H9 (cell line): ENCODE data around the gene DHPS. TPM values are rescaled to one million over a fixed set of nuclear protein-coding genes. Genes with fewer than 3 reads are reported as not detected.

Experiments used
- DNase-seq: peaks from one replicate; pipeline ENCODE4 v3.0.0-alpha.2; 2017
- H2AFZ ChIP-seq: one replicate; pipeline ENCODE4 v1.6.1; 2013; ENCODE audit warnings: mild to moderate bottlenecking, low read length, control low read depth, moderate library complexity
- H2AK5ac ChIP-seq: 2 replicates; pipeline ENCODE4 v1.6.1; 2013; ENCODE audit warnings: low read length, control low read depth, mixed read lengths; ENCODE audit not compliant: insufficient read length
- H2BK120ac ChIP-seq: one replicate; pipeline ENCODE4 v1.6.1; 2013; ENCODE audit warnings: low read depth, mild to moderate bottlenecking, low read length, control low read depth, inconsistent platforms; ENCODE audit not compliant: poor library complexity, severe bottlenecking
- H2BK12ac ChIP-seq: 2 replicates; pipeline ENCODE4 v1.6.1; 2013; ENCODE audit warnings: low read length, control low read depth, mixed read lengths, low read depth; ENCODE audit not compliant: insufficient read length
- H2BK15ac ChIP-seq: 2 replicates; pipeline ENCODE4 v1.6.1; 2013; ENCODE audit warnings: low read depth, low read length, control low read depth
- H2BK20ac ChIP-seq: one replicate; pipeline ENCODE4 v1.6.1; 2013; ENCODE audit warnings: low read depth, mild to moderate bottlenecking, low read length, control low read depth, inconsistent platforms; ENCODE audit not compliant: poor library complexity, severe bottlenecking
- H2BK5ac ChIP-seq: 2 replicates; pipeline ENCODE4 v1.6.1; 2013; ENCODE audit warnings: low read length, control low read depth, mixed read lengths; ENCODE audit not compliant: insufficient read length
- H3K14ac ChIP-seq: 2 replicates; pipeline ENCODE4 v1.6.1; 2013; ENCODE audit warnings: low read length, control low read depth; ENCODE audit not compliant: insufficient read depth
- H3K18ac ChIP-seq: 2 replicates; pipeline ENCODE4 v1.6.1; 2013; ENCODE audit warnings: low read depth, mild to moderate bottlenecking, mixed read lengths, low read length, control low read depth; ENCODE audit not compliant: insufficient read length
- H3K23ac ChIP-seq: 2 replicates; pipeline ENCODE4 v1.6.1; 2013; ENCODE audit warnings: low read length, control low read depth, mixed read lengths, low read depth; ENCODE audit not compliant: insufficient read length
- H3K23me2 ChIP-seq: 2 replicates; pipeline ENCODE4 v1.6.1; 2013; ENCODE audit warnings: low read depth, mild to moderate bottlenecking, mixed read lengths, low read length, control low read depth; ENCODE audit not compliant: insufficient read length, poor library complexity, severe bottlenecking
- H3K27ac ChIP-seq: 2 replicates; pipeline ENCODE4 v1.5.1; 2013; ENCODE audit warnings: low read length, control low read depth, mixed read lengths, low read depth; ENCODE audit not compliant: insufficient read length
- H3K27me3 ChIP-seq: 2 replicates; pipeline ENCODE4 v1.6.1; 2013; ENCODE audit warnings: low read length, control low read depth, inconsistent platforms; ENCODE audit not compliant: insufficient read depth
- H3K4ac ChIP-seq: 2 replicates; pipeline ENCODE4 v1.6.1; 2013; ENCODE audit warnings: low read depth, mild to moderate bottlenecking, control low read depth, inconsistent platforms, low read length, moderate library complexity
- H3K4me1 ChIP-seq: 2 replicates; pipeline ENCODE4 v1.6.1; 2013; ENCODE audit warnings: low read length, control low read depth, inconsistent platforms; ENCODE audit not compliant: insufficient read depth
- H3K4me2 ChIP-seq: 2 replicates; pipeline ENCODE4 v1.6.1; 2013; ENCODE audit warnings: low read length, control low read depth, mixed read lengths; ENCODE audit not compliant: insufficient read length, insufficient read depth
- H3K56ac ChIP-seq: 2 replicates; pipeline ENCODE4 v1.6.1; 2013; ENCODE audit warnings: low read depth, mild to moderate bottlenecking, mixed read lengths, low read length, control low read depth; ENCODE audit not compliant: insufficient read length
- H3K79me1 ChIP-seq: 2 replicates; pipeline ENCODE4 v1.6.1; 2013; ENCODE audit warnings: low read depth, mild to moderate bottlenecking, moderate library complexity, low read length, control low read depth, inconsistent platforms; ENCODE audit not compliant: insufficient read depth, poor library complexity, severe bottlenecking
- H3K79me2 ChIP-seq: 2 replicates; pipeline ENCODE4 v1.6.1; 2013; ENCODE audit warnings: low read length, control low read depth, inconsistent platforms; ENCODE audit not compliant: insufficient read depth
- H3K9ac ChIP-seq: 2 replicates; pipeline ENCODE4 v1.6.1; 2013; ENCODE audit warnings: low read length, control low read depth, mixed read lengths; ENCODE audit not compliant: insufficient read length; ENCODE audit errors: extremely low read depth
- H3K9me3 ChIP-seq: one replicate; pipeline ENCODE4 v1.6.1; 2013; ENCODE audit warnings: low read depth, low read length, inconsistent platforms; ENCODE audit not compliant: control insufficient read depth
- H3T11ph ChIP-seq: one replicate; pipeline ENCODE4 v1.6.1; 2013; ENCODE audit warnings: mild to moderate bottlenecking, low read length, control low read depth, inconsistent platforms
- H4K20me1 ChIP-seq: one replicate; pipeline ENCODE4 v1.6.1; 2013; ENCODE audit not compliant: control insufficient read depth, insufficient read length, insufficient read depth
- H4K5ac ChIP-seq: 2 replicates; pipeline ENCODE4 v1.6.1; 2013; ENCODE audit warnings: low read depth, mild to moderate bottlenecking, mixed read lengths, low read length, control low read depth; ENCODE audit not compliant: insufficient read length
- H4K8ac ChIP-seq: replicated peaks from 2 replicates; pipeline ENCODE4 v1.6.1; 2013; ENCODE audit warnings: low read length, control low read depth, mixed read lengths, low read depth; ENCODE audit not compliant: insufficient read length
- H4K91ac ChIP-seq: 2 replicates; pipeline ENCODE4 v1.6.1; 2013; ENCODE audit warnings: low read depth, mild to moderate bottlenecking, moderate library complexity, mixed read lengths, low read length, control low read depth; ENCODE audit not compliant: insufficient read length
- H3K27ac Mint-ChIP-seq, 3 experiments: 2 replicates in 2 of 3; 3 replicates in 1 of 3; pipeline ENCODE4 v1.8.0; 2020 to 2021; ENCODE audit warnings: mixed read lengths in 3 of 3, mild to moderate bottlenecking in 1 of 3, moderate library complexity in 1 of 3
- H3K27me3 Mint-ChIP-seq: 2 replicates; pipeline ENCODE4 v1.8.0; 2021; ENCODE audit warnings: low read depth, mild to moderate bottlenecking, moderate library complexity, mixed read lengths
- H3K36me3 Mint-ChIP-seq, 3 experiments: 2 replicates in 2 of 3; 3 replicates in 1 of 3; pipeline ENCODE4 v1.8.0; 2020 to 2021; ENCODE audit warnings: low read depth in 3 of 3, mixed read lengths in 3 of 3; ENCODE audit not compliant: insufficient read depth in 1 of 3
- H3K4me1 Mint-ChIP-seq, 2 experiments: 2 replicates each; pipeline ENCODE4 v1.8.0; 2020; ENCODE audit warnings: mixed read lengths in 2 of 2
- H3K4me3 Mint-ChIP-seq, 2 experiments: 2 replicates in 1 of 2; 3 replicates in 1 of 2; pipeline ENCODE4 v1.8.0; 2020 to 2021; ENCODE audit warnings: mild to moderate bottlenecking in 2 of 2, mixed read lengths in 2 of 2, moderate library complexity in 1 of 2
- H3K9me3 Mint-ChIP-seq, 2 experiments: 2 replicates in 1 of 2; 3 replicates in 1 of 2; pipeline ENCODE4 v1.8.0; 2020; ENCODE audit warnings: mild to moderate bottlenecking in 2 of 2, mixed read lengths in 2 of 2, moderate library complexity in 1 of 2
- WGBS: extraction: QIAGEN DNeasy Blood & Tissue Kit; methylation state at CpG from one replicate; pipeline ENCODE4 v1.1.7; 2013; ENCODE audit warnings: missing lambda C conversion rate, low lambda C conversion rate, mixed read lengths; ENCODE audit not compliant: insufficient read length; ENCODE audit errors: extremely low coverage; 5-methylcytosine and 5-hydroxymethylcytosine counted together
- total RNA-seq: library from RNA; stranded (reverse); gene quantifications from 2 replicates; pipeline ENCODE4 v1.2.1, GENCODE V29; 2021
- TF ChIP-seq, protein P1 (sequence below): fragments of 200-600 bp; sonication (generic); conservative IDR thresholded peaks from 3 replicates; pipeline ENCODE4 v1.8.0; 2021; ENCODE audit warnings: antibody characterized with exemption, mild to moderate bottlenecking

DHPS gene
- total RNA-seq, 1 experiment from 2014 or later, result 94.9 TPM

GRCh38 chr19:12636631-12637030 is 45.0 kb downstream of the DHPS start:
- Mint-ChIP-seq H3K4me3 (no peak overlapping the region), H3K36me3 (peaks cover 0 to 2% (median 2%) of the 10 kb centered on the region in 3 experiments; a peak in 4 of 7 replicates), H3K27me3 (peaks cover 11% of the 10 kb centered on the region), H3K4me1 (peaks cover 2 to 3% of the 10 kb centered on the region in 2 experiments; a peak in 1 of 4 replicates), H3K27ac (no peak overlapping the region), H3K9me3 (peaks cover 3 to 4% of the 10 kb centered on the region in 2 experiments)
- Histone ChIP-seq H2BK15ac (no peak overlapping the region), H3K4me2 (no peak overlapping the region), H4K8ac (no peak overlapping the region), H3K4me1 (no peaks in the 10 kb centered on the region), H4K20me1 (no peaks in the 10 kb centered on the region), H4K91ac (no peak overlapping the region), H3K9me3 (no peaks in the 10 kb centered on the region), H2AFZ (no peak overlapping the region), H2AK5ac (no peak overlapping the region), H3K23me2 (peaks cover 4% of the 10 kb centered on the region), H3K27me3 (no peaks in the 10 kb centered on the region), H3K27ac (no peak overlapping the region), H2BK5ac (no peak overlapping the region), H3K79me2 (no peaks in the 10 kb centered on the region), H2BK20ac (no peak overlapping the region), H3K56ac (no peak overlapping the region), H3T11ph (no peak overlapping the region), H2BK120ac (no peak overlapping the region), H2BK12ac (no peak overlapping the region), H3K23ac (no peak overlapping the region), H3K4ac (no peak overlapping the region), H3K18ac (no peak overlapping the region), H3K79me1 (no peaks in the 10 kb centered on the region), H3K14ac (no peak overlapping the region), H4K5ac (no peak overlapping the region), H3K9ac (no peak overlapping the region)
- no CpG with 5 or more reads among the region's 13 CpGs for WGBS
- TF ChIP-seq, protein P1, sequence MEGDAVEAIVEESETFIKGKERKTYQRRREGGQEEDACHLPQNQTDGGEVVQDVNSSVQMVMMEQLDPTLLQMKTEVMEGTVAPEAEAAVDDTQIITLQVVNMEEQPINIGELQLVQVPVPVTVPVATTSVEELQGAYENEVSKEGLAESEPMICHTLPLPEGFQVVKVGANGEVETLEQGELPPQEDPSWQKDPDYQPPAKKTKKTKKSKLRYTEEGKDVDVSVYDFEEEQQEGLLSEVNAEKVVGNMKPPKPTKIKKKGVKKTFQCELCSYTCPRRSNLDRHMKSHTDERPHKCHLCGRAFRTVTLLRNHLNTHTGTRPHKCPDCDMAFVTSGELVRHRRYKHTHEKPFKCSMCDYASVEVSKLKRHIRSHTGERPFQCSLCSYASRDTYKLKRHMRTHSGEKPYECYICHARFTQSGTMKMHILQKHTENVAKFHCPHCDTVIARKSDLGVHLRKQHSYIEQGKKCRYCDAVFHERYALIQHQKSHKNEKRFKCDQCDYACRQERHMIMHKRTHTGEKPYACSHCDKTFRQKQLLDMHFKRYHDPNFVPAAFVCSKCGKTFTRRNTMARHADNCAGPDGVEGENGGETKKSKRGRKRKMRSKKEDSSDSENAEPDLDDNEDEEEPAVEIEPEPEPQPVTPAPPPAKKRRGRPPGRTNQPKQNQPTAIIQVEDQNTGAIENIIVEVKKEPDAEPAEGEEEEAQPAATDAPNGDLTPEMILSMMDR, result no peak
- no peak for DNase-seq
